GM18526 (cell line): ENCODE data around the gene SCN1A.

Source experiments
- POLR2A ChIP-seq: IDR thresholded peaks from 3 replicates; pipeline ENCODE4 v1.6.1; 2011; ENCODE audit not compliant: insufficient read length; ENCODE audit errors: extremely low read depth

Gene SCN1A

GRCh38 chr2:166106431-166107015, 21.3 kb downstream of the SCN1A start:
- no peak for TF ChIP-seq POLR2A

GRCh38 chr2:166104773-166105172, 23.0 kb downstream of the SCN1A start:
- no peak for TF ChIP-seq POLR2A

GRCh38 chr2:166104084-166104483, 23.7 kb downstream of the SCN1A start:
- TF ChIP-seq POLR2A: no peak

- TF ChIP-seq POLR2A: no peak
Measured at GRCh38 chr2:166094325-166094724, 33.5 kb downstream of the SCN1A start.

GRCh38 chr2:166092889-166093288, 34.9 kb downstream of the SCN1A start:
- no peak for TF ChIP-seq POLR2A

GRCh38 chr2:166091439-166091838, 36.4 kb downstream of the SCN1A start:
- TF ChIP-seq POLR2A: no peak

- TF ChIP-seq POLR2A: no peak
Measured at GRCh38 chr2:166090908-166091307, 36.9 kb downstream of the SCN1A start.

- TF ChIP-seq POLR2A: no peak
Measured at GRCh38 chr2:166090346-166090745, 37.5 kb downstream of the SCN1A start.

GRCh38 chr2:166088634-166089033, 39.2 kb downstream of the SCN1A start:
- TF ChIP-seq POLR2A: no peak

- no peak for TF ChIP-seq POLR2A
Measured at GRCh38 chr2:166084301-166084700, 43.5 kb downstream of the SCN1A start.

GRCh38 chr2:166082736-166083135, 45.1 kb downstream of the SCN1A start:
- TF ChIP-seq POLR2A: no peak

- no peak for TF ChIP-seq POLR2A
Measured at GRCh38 chr2:166081852-166082251, 46.0 kb downstream of the SCN1A start.

- no peak for TF ChIP-seq POLR2A
Measured at GRCh38 chr2:166081131-166081632, 46.6 kb downstream of the SCN1A start.

GRCh38 chr2:166074430-166074829, 53.4 kb downstream of the SCN1A start:
- TF ChIP-seq POLR2A: no peak

- TF ChIP-seq POLR2A: no peak
Measured at GRCh38 chr2:166074011-166074410, 53.8 kb downstream of the SCN1A start.

- no peak for TF ChIP-seq POLR2A
Measured at GRCh38 chr2:166070231-166070630, 57.6 kb downstream of the SCN1A start.

GRCh38 chr2:166068981-166069380, 58.8 kb downstream of the SCN1A start:
- no peak for TF ChIP-seq POLR2A
